Left renal cortex interstitium (tissue), 4 donors: ENCODE results near the gene LAMA3. TPM values are rescaled to one million over a fixed set of nuclear protein-coding genes. Genes with fewer than 3 reads are reported as not detected.
"Not testable (repeated sequence)": the region's sequence is repeated elsewhere in the genome, so short reads cannot be mapped to it uniquely, and the experiment has no call there.

ENCODE experiments used
- DNase-seq, 4 donors: peaks; one replicate each; pipeline ENCODE4 v3.0.0-alpha.2; 2013; ENCODE audit warnings: low read depth in 4 of 4, low spot score in 2 of 4, missing footprints in 1 of 4
- polyA plus RNA-seq, 4 donors: library from polyadenylated mRNA; unstranded; fragments of 120-200 nt; gene quantifications; one replicate each; pipeline ENCODE4 v1.2.1, GENCODE V29; 2013; ENCODE audit not compliant: insufficient read length in 4 of 4

The LAMA3 gene
- polyA plus RNA-seq, 4 donors, result 1.3 to 2.8 (median 1.8) TPM

- DNase-seq, result no peak
These were observed 13.4 kb downstream of the LAMA3 start for GRCh38 chr18:23702606-23703005.

GRCh38 chr18:23703057-23703986 lies 14.1 kb downstream of the LAMA3 start:
- no peak for DNase-seq

DNA sequence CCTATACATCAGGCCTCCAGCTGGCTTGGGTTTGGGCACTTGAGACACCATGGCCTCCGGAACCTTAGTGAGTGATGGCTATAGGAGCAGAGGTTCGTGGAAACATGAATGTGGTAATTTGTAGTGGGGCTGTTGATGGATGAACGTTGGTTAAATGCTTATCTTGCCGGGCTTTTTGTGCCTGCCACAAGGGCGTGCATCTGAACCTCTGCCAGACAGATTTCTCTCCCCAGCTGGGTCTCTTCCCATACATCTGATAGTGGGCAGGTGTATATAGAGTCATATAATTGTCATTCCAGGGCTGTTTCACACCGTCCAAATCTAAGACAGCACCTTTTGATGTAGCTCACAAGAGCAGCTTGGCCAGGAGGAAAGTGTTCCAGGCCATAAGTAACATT lies 14.7 kb downstream of the LAMA3 start:
- DNase-seq, result no peak

DNA sequence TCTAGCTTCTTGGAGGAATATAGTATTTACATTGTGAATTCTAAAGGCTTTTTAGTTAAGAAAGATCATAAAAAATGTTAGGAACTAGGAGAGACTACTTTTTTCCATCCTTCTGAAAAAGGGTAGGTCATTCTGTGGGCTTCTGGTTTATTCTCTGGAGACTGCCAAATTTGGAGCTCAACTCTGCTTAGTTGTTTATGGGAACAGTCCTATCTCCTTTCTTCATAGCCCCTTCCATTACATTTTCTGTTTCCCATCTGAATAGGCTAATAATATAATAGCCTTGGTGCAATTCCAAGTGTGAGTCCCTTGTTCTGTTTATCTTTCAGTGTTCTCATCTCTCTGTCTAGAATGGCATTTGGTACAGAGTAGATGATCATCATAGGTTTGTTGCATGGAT lies 15.6 kb downstream of the LAMA3 start:
- DNase-seq, result no peak

DNA sequence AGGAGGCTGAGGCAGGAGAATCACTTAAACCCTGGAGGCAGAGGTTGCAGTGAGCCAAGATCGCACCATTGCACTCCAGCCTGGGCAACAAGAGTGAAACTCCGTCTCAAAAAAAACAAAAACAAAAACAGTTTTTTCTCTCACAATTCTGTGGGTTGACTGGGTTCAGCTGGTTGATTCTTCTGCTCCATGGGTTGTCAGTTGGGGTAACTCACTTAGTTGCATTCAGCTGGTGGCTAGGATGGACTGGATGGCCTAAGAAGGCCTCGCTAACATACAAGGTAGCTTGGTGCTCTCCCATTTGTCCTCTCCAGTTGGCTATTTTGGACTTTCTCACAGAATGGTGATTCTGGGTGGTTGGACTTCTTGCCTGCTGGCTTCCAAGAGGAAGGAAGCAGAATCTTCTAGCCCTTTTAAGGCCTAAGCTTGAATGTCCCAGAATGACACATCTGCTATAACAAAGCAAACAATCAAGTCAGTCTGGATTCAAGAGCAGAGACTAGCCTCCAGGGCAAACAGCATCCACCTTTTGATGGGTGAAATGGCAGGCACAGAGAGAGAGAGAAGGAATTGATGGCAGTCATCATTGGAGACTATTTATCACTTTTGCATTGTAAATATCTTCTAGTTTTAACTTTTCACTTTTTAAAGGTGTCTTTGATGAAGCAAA lies 17.9 kb downstream of the LAMA3 start:
- no peak for DNase-seq

GRCh38 chr18:23710068-23710527 lies 20.8 kb downstream of the LAMA3 start:
- DNase-seq, result no peak

GRCh38 chr18:23710946-23711345 lies 21.7 kb downstream of the LAMA3 start:
- no peak for DNase-seq

DNA sequence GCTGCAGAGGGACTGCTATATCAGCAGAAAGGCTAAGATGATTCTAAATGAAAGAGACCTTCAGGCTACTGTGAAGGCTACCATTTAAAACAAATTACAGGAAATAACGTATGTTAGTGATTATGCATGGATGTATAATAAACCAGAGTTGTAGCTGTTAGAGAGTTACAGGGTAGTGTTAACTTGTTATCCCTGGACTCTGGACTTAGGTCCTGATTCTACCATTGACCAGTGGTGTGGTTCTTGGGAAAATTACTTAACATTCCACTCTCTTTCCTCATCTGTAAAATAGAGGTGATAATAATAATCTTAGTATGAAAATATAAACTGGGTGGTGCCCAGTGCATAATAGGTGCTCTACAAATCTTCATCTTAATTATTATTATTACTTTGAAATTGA lies 22.2 kb downstream of the LAMA3 start:
- no peak for DNase-seq

DNA sequence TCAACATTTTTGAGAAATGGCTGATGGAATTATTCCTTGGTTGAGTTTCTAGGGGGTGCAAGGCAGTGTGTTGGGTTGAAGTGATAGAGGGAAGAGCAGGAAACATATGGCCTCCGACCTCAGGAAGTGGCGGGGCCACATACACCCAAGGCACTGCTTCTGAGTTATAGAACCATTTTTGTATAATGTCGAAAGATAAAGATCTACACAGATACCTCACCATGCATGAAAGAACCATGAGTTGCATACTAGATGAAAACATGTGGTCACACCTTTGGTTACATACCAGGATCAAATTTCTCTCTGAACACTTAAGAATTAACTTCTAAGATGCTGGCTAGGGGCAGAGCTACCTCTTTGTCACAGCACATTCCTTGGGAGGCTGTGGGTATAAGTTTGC lies 23.2 kb downstream of the LAMA3 start:
- no peak for DNase-seq

DNA sequence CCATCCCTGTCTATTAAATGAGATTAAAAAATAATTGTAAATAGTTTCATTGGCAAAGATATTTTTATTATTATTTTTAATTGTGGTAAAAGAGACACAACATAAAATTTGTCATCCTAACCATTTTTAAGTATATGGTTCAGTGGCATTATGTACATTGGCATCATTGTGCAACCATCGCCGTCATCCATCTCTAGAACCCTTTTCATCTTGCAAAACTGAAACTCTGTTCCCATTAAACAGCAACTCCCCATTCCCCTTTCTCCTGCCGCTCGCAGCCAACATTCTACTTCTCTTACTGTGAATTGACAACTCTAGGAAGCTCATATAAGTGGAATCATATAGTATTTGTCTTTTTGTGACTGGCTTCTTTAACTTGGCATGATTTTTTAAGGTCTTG lies 25.3 kb downstream of the LAMA3 start:
- DNase-seq, result no peak

DNA sequence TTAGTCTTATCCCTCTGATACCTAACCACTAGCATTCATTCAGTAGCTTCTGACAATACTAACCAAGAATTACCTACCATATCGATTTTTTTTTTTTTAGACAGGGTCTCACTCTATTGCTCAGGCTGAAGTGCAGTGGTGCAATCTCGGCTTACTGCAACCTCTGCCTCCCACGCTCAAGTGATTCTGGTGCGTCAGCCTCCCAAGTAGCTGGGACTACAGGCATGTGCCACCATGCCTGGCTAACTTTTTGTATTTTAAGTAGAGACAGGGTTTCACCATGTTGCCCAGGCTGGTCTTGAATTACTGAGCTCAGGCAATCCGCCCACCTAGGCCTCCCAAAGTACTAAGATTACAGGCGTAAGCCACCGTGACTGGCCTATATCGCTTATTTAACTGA lies 26.8 kb downstream of the LAMA3 start:
- not testable (repeated sequence) for DNase-seq

DNA sequence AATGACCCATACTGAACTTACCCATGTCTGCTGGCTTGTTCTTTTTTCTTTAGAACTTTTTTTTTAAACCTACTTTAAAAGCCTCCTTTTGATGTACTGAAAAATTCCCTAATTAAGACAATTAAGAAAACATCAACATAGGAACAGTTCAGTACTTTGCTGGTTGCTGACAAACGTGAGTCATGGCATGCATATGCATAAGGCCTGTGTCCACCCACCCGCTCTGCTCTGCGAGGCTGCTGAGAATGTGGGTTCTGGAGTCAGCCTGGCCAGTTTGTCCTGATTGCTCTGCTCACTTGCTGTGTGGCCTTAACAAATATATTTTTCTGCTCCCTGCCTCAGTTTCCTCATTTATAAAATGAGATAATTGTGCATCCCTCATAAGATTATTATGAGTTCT lies 27.3 kb downstream of the LAMA3 start:
- DNase-seq, result no peak

GRCh38 chr18:23716966-23717365 lies 27.7 kb downstream of the LAMA3 start:
- no peak for DNase-seq

DNA sequence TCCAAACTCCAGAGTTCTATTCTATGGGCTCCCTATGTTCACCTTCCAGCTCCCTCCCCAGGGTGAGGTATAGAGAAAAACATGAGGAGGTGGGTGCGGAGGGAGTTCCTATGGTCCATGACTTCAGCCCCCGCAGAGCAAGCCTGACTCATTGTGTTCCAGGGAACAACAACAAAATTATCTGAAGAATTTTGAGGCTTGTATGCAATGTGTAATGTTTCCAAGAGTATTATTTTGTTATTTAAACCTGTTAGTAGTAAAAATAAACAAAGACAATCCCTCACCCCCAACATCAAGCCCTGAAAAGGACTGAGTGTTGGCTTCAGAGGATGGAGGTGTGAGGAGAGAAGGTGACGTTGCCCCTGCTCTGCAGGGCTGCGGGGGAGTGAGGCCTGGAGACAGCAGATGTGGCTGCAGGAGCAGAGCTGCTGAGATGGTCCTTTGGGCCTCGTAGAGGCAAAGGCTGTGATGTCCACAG lies 29.0 kb downstream of the LAMA3 start:
- no peak for DNase-seq

GRCh38 chr18:23718731-23719130 lies 29.5 kb downstream of the LAMA3 start:
- DNase-seq, result no peak

GRCh38 chr18:23719634-23720201 lies 30.5 kb downstream of the LAMA3 start:
- DNase-seq, result no peak

DNA sequence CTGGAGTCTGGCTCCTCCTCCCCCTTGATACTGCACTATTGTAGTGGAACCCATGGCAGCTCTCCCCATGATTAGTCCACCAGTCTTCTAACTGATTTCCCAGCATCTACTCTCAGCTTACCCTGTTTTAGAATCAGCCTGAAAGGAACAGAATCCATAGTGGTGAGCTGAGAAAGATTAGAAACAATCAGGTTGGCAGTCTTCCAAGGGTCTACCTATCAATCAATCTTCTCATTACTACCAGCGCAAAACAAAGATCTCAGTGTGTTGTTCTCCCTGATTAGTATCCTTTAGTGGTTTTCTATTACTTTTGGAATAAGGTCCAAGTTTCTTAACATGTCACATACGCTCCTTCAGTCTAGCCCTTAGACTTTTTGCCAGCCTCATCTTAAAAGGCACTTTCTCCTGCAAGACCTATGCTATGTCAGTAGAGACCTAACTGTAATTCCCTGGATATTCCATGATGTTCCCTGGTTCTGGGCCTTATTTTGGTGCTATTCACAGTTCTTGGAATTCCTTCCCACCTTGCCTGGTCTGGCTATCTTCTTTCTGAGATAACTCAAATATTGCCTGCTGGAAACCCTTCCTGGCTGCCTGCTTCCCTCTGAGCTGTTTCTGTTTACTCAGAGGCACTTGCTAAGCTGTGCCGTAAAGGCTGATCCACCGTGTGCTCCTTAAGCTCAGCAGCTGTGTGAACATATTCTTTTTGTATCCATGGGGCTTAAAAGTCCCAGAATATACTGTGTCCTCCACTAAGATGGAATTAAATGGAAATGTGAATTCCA lies 32.6 kb downstream of the LAMA3 start:
- no peak for DNase-seq

- DNase-seq, result no peak
These were observed 33.4 kb downstream of the LAMA3 start for GRCh38 chr18:23722646-23723045.

DNA sequence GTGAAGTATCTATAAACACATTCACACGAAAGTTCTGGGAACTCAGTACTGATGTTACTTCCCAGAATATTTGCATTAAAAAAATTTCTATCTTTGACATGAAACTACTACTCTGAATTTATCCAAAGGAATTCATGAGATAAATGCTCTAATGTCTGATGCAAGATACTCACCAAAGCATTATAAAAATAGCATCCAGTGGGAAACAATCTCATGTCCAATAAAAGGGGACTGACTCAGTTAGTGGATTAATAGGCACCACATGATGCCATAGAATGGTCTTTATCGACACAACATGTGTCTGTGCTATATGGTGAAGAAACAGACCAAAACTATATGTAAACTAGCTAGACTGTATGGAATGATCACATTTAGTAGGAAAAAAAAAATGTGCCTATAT lies 33.9 kb downstream of the LAMA3 start:
- no peak for DNase-seq

- no peak for DNase-seq
These were observed 35.4 kb downstream of the LAMA3 start for GRCh38 chr18:23724681-23725080.

DNA sequence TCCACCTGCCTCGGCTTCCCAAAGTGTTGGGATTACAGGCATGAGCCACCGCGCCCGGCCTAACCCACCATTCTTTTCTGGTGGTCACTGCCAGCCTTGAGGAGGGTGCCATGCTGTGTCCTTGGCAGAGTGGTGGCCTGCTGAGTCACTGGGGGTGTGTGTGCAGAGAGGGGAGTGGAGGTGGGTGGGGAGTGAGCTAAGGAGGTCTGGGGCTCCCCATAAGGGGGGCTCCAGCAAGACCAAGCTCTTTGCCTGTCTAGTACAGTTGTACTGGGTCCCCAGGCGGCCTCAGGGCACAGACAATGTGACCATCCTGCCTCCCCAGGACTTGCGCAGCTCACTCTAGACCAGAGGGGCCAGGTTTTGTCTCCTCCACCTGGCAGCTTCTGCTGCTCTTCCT lies 36.1 kb downstream of the LAMA3 start:
- no peak for DNase-seq
